Measurements from ENCODE around the gene SORBS1. TPM values are rescaled to one million over a fixed set of nuclear protein-coding genes. Genes with fewer than 3 reads are reported as not detected.

Gene SORBS1
- total RNA-seq, 2 donors from 2014 or later: 1.2 to 2.8 TPM

- H3K9me3 Mint-ChIP-seq: no peaks in the 10 kb centered on the region
- H3K27ac Mint-ChIP-seq: peak overlapping the region; percentile 48 to 83
- ATAC-seq (peak; percentile 88 to 91), DNase-seq (ENCODE audit: low spot score in 2 of 2) (peak in 1 of 2 donors; percentile 29)
- no peaks in the 10 kb centered on the region for H3K36me3 Mint-ChIP-seq
Observed at GRCh38 chr10:95394161-95394880, 166.8 kb downstream of the SORBS1 start.

GRCh38 chr10:95392681-95393164, 168.4 kb downstream of the SORBS1 start:
- Mint-ChIP-seq H3K36me3 (no peaks in the 10 kb centered on the region), H3K27ac (peak overlapping the region in 1 of 2 donors; percentile 83), H3K9me3 (no peaks in the 10 kb centered on the region)
- ATAC-seq: no peak
- DNase-seq (ENCODE audit: low spot score in 2 of 2): no peak

GRCh38 chr10:95392217-95392584, 169.0 kb downstream of the SORBS1 start:
- Mint-ChIP-seq H3K9me3 (no peaks in the 10 kb centered on the region), H3K27ac (peak overlapping the region in 1 of 2 donors; percentile 4), H3K36me3 (no peaks in the 10 kb centered on the region)
- DNase-seq (ENCODE audit: low spot score in 2 of 2) (no peak), ATAC-seq (peak in 1 of 2 donors; percentile 32)

GRCh38 chr10:95391581-95392216, 169.5 kb downstream of the SORBS1 start:
- DNase-seq (ENCODE audit: low spot score in 2 of 2): no peak

GRCh38 chr10:95391164-95391563, 170.0 kb downstream of the SORBS1 start:
- H3K9me3 Mint-ChIP-seq: no peaks in the 10 kb centered on the region
- DNase-seq (ENCODE audit: low spot score in 2 of 2) (no peak), ATAC-seq (no peak)
- H3K36me3 Mint-ChIP-seq: no peaks in the 10 kb centered on the region
- no peak overlapping the region for H3K27ac Mint-ChIP-seq

More at GRCh38 chr10:95391581-95392216, 169.5 kb downstream of the SORBS1 start:
- H3K27ac Mint-ChIP-seq: peak overlapping the region in 1 of 2 donors; percentile 4
- peak in 1 of 2 donors; percentile 49 for ATAC-seq
- no peaks in the 10 kb centered on the region for H3K36me3 Mint-ChIP-seq
- no peaks in the 10 kb centered on the region for H3K9me3 Mint-ChIP-seq

- H3K9me3 Mint-ChIP-seq: no peaks in the 10 kb centered on the region
- no peak for DNase-seq (ENCODE audit: low spot score in 2 of 2)
- no peaks in the 10 kb centered on the region for H3K36me3 Mint-ChIP-seq
- no peak overlapping the region for H3K27ac Mint-ChIP-seq
- ATAC-seq: no peak
Observed at GRCh38 chr10:95389982-95390381, 171.2 kb downstream of the SORBS1 start.

GRCh38 chr10:95389176-95389575, 172.0 kb downstream of the SORBS1 start:
- no peak for DNase-seq (ENCODE audit: low spot score in 2 of 2)
- no peak overlapping the region for H3K27ac Mint-ChIP-seq
- H3K9me3 Mint-ChIP-seq: no peaks in the 10 kb centered on the region
- ATAC-seq: no peak
- H3K36me3 Mint-ChIP-seq: no peaks in the 10 kb centered on the region

- Mint-ChIP-seq H3K27ac (no peak overlapping the region), H3K36me3 (no peaks in the 10 kb centered on the region), H3K9me3 (no peaks in the 10 kb centered on the region)
- DNase-seq (ENCODE audit: low spot score in 2 of 2) (no peak), ATAC-seq (no peak)
Observed at GRCh38 chr10:95388539-95388938, 172.6 kb downstream of the SORBS1 start.

GRCh38 chr10:95388109-95388471, 173.1 kb downstream of the SORBS1 start:
- no peak overlapping the region for H3K27ac Mint-ChIP-seq

GRCh38 chr10:95384011-95384704, 177.0 kb downstream of the SORBS1 start:
- ATAC-seq: peak; percentile 74 to 95
- peak in 1 of 2 donors; percentile 43 for DNase-seq (ENCODE audit: low spot score in 2 of 2)
- Mint-ChIP-seq H3K36me3 (no peaks in the 10 kb centered on the region), H3K27ac (peak overlapping the region in 1 of 2 donors; percentile 54), H3K9me3 (no peaks in the 10 kb centered on the region)

More at GRCh38 chr10:95388109-95388471, 173.1 kb downstream of the SORBS1 start:
- no peaks in the 10 kb centered on the region for H3K36me3 Mint-ChIP-seq
- ATAC-seq: no peak
- H3K9me3 Mint-ChIP-seq: no peaks in the 10 kb centered on the region
- DNase-seq (ENCODE audit: low spot score in 2 of 2): no peak

GRCh38 chr10:95382596-95382995, 178.6 kb downstream of the SORBS1 start:
- ATAC-seq (no peak), DNase-seq (ENCODE audit: low spot score in 2 of 2) (no peak)
- H3K9me3 Mint-ChIP-seq: no peaks in the 10 kb centered on the region
- no peaks in the 10 kb centered on the region for H3K36me3 Mint-ChIP-seq
- no peak overlapping the region for H3K27ac Mint-ChIP-seq

GRCh38 chr10:95382174-95382573, 179.0 kb downstream of the SORBS1 start:
- DNase-seq (ENCODE audit: low spot score in 2 of 2) (no peak), ATAC-seq (no peak)
- H3K27ac Mint-ChIP-seq: no peak overlapping the region
- no peaks in the 10 kb centered on the region for H3K36me3 Mint-ChIP-seq
- H3K9me3 Mint-ChIP-seq: no peaks in the 10 kb centered on the region

- Mint-ChIP-seq H3K36me3 (no peaks in the 10 kb centered on the region), H3K27ac (no peak overlapping the region), H3K9me3 (no peaks in the 10 kb centered on the region)
- ATAC-seq (no peak), DNase-seq (ENCODE audit: low spot score in 2 of 2) (no peak)
Observed at GRCh38 chr10:95377950-95378349, 183.2 kb downstream of the SORBS1 start.

GRCh38 chr10:95375418-95375817, 185.8 kb downstream of the SORBS1 start:
- Mint-ChIP-seq H3K27ac (no peak overlapping the region), H3K36me3 (no peaks in the 10 kb centered on the region), H3K9me3 (no peaks in the 10 kb centered on the region)
- DNase-seq (ENCODE audit: low spot score in 2 of 2) (no peak), ATAC-seq (no peak)

GRCh38 chr10:95374597-95375209, 186.5 kb downstream of the SORBS1 start:
- H3K9me3 Mint-ChIP-seq: no peaks in the 10 kb centered on the region
- DNase-seq (ENCODE audit: low spot score in 2 of 2) (peak in 1 of 2 donors; percentile 82), ATAC-seq (peak; percentile 92 to 99)
- no peak overlapping the region for H3K27ac Mint-ChIP-seq
- no peaks in the 10 kb centered on the region for H3K36me3 Mint-ChIP-seq

GRCh38 chr10:95373660-95374059, 187.5 kb downstream of the SORBS1 start:
- Mint-ChIP-seq H3K9me3 (no peaks in the 10 kb centered on the region), H3K36me3 (no peaks in the 10 kb centered on the region), H3K27ac (no peak overlapping the region)
- no peak for ATAC-seq
- no peak for DNase-seq (ENCODE audit: low spot score in 2 of 2)

- ATAC-seq (no peak), DNase-seq (ENCODE audit: low spot score in 2 of 2) (no peak)
- Mint-ChIP-seq H3K36me3 (no peaks in the 10 kb centered on the region), H3K9me3 (no peaks in the 10 kb centered on the region), H3K27ac (no peak overlapping the region)
Observed at GRCh38 chr10:95364342-95364741, 196.8 kb downstream of the SORBS1 start.
